Natural killer cell treated with Interleukin-12 subunit alpha and Interleukin-12 subunit beta and Interleukin-15 and Interleukin-18, amount 100 ng/mL, for 72 hours (primary cell): ENCODE results near the gene RAPGEF1. TPM values are rescaled to one million over a fixed set of nuclear protein-coding genes. Genes with fewer than 3 reads are reported as not detected.

Source experiments
- ATAC-seq, 2 donors: fragments of 150-1000 bp; cut with Tn5 transposase in 1 of 2; sonication (Bioruptor Pico), chemical (Tn5 transposase) in 1 of 2; 2 replicates each; pipeline ENCODE4 v1.10.0; 2021
- DNase-seq: peaks from one replicate; pipeline ENCODE4 v3.0.0; 2022; ENCODE audit warnings: low spot score
- H3K27ac Mint-ChIP-seq, 2 donors: 1 replicate in 1 of 2; 2 replicates in 1 of 2; pipeline ENCODE4 v1.8.0; 2022; ENCODE audit warnings: mixed read lengths in 2 of 2, mild to moderate bottlenecking in 1 of 2, moderate library complexity in 1 of 2
- H3K27me3 Mint-ChIP-seq, 2 donors: 1 replicate in 1 of 2; 2 replicates in 1 of 2; pipeline ENCODE4 v1.8.0; 2022; ENCODE audit warnings: mixed read lengths in 2 of 2
- H3K36me3 Mint-ChIP-seq: one replicate; pipeline ENCODE4 v1.8.0; 2022; ENCODE audit warnings: mixed read lengths
- H3K4me1 Mint-ChIP-seq, 2 donors: 1 replicate in 1 of 2; 2 replicates in 1 of 2; pipeline ENCODE4 v1.8.0; 2022; ENCODE audit warnings: low read depth in 2 of 2, mixed read lengths in 2 of 2, mild to moderate bottlenecking in 1 of 2
- H3K4me3 Mint-ChIP-seq: one replicate; pipeline ENCODE4 v1.8.0; 2022; ENCODE audit warnings: mixed read lengths
- H3K9me3 Mint-ChIP-seq: 2 replicates; pipeline ENCODE4 v1.8.0; 2022; ENCODE audit warnings: mixed read lengths
- total RNA-seq, 2 donors: library from RNA; stranded (reverse); gene quantifications; one replicate each; pipeline ENCODE4 v1.2.3, GENCODE V29; 2022

RAPGEF1 gene
- total RNA-seq, 2 donors from 2014 or later, result 109 to 215 TPM

DNA sequence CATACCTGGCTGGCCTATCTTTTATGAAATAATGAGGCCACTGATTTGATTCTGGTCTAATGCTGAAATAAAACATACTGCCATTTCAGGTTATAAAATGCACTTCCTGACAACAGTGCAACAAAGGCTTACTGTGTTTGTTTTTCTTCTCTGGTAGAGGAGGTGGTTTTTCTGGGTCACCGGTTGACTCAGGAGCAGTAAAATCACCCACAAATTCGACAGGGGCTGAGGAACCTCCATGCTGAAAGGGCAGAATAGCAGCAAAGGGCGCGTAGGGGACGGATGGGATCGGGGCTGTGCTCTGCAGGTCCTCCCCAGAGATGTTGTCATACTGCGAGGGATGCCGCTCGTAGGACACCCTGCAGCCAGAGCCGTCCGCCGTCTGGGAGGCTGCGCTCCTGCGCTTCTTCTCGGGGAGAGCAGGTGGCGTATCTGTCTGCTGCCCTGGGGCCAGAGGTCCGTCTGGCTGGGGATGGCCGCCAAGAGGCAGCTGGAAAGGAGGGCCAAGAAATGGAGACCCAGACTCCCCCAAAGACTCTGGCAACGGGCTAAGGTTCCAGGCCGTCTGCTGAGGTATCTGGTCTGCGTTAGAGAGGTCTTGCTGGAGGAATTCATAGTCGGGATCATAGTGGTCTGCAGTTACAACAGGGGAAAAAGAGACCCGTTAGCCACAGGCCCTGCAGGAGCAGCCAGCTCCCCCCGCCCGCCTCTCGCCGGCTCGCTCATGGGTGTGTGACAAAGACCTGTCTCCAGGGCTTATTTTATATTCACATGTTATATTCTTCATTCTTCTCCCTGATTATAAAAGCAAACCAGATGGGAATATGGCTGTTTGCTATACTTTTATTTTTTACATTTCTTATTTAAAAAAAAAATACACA is 113.8 kb downstream of the RAPGEF1 start:
- peak overlapping the region; percentile 60 to 64 for H3K27ac Mint-ChIP-seq
- H3K4me3 Mint-ChIP-seq, result peak overlapping the region; percentile 48
- H3K27me3 Mint-ChIP-seq, result no peaks in the 10 kb centered on the region
- H3K36me3 Mint-ChIP-seq, result no peaks in the 10 kb centered on the region
- no peak for ATAC-seq
- H3K9me3 Mint-ChIP-seq, result no peaks in the 10 kb centered on the region
- DNase-seq, result no peak
- H3K4me1 Mint-ChIP-seq, result peaks cover 53 to 54% of the 10 kb centered on the region in 2 donors

DNA sequence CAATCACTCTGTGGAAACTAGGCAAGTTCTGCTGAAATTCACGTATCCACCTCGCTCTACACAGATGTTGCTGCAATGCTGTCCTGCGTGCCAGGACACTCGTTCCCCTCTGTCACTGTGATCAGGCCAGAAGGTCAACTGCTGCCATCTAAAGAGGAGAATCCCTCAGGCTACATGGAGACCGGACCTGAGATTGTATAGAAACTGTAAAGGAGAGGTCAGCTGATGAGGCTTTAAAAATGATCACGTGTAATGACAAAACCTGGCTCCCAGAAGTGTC is 114.4 kb downstream of the RAPGEF1 start:
- H3K27ac Mint-ChIP-seq, result peak overlapping the region; percentile 60 to 64
- H3K9me3 Mint-ChIP-seq, result no peaks in the 10 kb centered on the region
- ATAC-seq (no peak), DNase-seq (no peak)
- no peaks in the 10 kb centered on the region for H3K36me3 Mint-ChIP-seq
- H3K4me1 Mint-ChIP-seq, result peaks cover 50 to 53% of the 10 kb centered on the region in 2 donors
- no peak overlapping the region for H3K4me3 Mint-ChIP-seq
- no peaks in the 10 kb centered on the region for H3K27me3 Mint-ChIP-seq

DNA sequence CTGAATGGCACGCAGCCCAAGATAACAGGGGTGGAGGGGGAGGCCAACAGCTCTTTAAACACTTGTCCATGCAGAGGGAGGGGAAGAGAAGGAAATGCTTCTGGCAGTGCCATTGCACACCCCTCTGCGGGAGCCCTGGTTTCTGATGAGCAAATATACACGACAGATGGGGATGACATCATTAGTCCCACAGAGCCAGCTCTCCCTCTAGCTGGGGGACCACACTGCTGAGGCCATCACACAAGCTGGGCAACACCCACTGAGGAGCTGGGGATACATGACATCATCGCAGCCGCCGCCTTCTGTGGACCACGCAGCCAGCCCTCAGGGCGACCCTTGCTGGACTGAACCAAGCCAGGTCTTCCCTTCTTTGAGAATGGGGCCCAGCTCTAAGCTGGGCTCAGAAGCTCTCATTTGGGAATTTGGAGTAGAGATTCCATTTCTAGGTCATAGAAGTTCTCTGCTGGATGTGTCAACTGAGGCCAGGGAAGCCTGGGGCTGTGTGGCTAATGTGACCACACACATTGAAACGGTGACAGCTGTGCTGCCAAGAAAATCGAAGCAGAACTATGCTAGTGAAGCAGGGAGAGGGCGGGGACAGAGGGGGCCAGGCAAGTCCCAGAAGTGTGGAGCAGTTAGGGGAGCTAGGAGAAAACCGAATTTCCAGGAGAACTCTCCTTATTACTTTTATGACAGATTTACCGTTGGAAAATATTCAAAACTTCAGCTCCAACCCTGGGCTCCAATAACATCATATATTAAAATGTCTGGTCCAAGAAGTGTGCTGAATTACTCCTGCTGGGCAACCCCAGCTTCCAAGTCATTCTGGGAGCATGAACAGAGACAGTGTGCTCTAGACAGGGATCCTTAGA is 115.0 kb downstream of the RAPGEF1 start:
- no peak for DNase-seq
- H3K27me3 Mint-ChIP-seq, result no peaks in the 10 kb centered on the region
- H3K4me1 Mint-ChIP-seq, result peaks cover 44 to 48% of the 10 kb centered on the region in 2 donors
- no peak for ATAC-seq
- H3K4me3 Mint-ChIP-seq, result no peak overlapping the region
- H3K9me3 Mint-ChIP-seq, result no peaks in the 10 kb centered on the region
- H3K27ac Mint-ChIP-seq, result peak overlapping the region; percentile 23 to 80
- H3K36me3 Mint-ChIP-seq, result no peaks in the 10 kb centered on the region

DNA sequence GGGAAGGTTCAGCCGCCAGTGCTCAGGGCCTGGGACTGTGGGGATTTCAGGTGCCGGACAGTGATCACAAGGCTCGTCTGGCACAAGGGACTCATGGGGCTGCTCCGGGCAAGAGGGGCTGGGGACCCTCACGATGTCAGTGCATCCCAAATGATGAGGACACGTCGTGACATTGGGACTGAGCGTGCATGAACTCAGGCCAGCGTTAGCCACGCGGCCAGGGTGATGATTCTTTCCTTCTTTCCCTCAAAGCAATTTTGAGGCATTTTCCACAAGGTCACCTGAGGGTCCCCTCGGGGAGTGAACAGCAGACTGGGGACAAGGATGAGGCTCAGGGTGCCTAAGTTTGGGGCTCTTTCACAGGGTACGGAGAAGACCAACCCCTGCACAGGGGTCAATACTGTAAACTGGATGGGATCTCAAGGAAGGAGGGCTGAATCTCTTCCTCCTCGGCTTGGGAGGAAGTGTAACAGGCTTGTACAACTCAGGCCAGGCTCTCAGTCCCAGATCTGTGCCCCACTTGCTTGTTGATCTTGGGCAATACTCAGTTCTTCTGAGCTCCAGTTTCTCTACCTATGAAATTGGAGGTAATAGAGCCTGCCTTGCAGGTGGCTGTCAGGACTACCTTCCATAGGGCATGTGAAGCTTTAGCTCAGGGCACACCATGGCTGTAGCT is 116.1 kb downstream of the RAPGEF1 start:
- Mint-ChIP-seq H3K36me3 (peaks cover 2% of the 10 kb centered on the region), H3K4me1 (peaks cover 37 to 44% of the 10 kb centered on the region in 2 donors), H3K9me3 (no peaks in the 10 kb centered on the region), H3K27ac (no peak overlapping the region), H3K27me3 (no peaks in the 10 kb centered on the region), H3K4me3 (no peak overlapping the region)
- ATAC-seq, result no peak
- DNase-seq, result no peak

DNA sequence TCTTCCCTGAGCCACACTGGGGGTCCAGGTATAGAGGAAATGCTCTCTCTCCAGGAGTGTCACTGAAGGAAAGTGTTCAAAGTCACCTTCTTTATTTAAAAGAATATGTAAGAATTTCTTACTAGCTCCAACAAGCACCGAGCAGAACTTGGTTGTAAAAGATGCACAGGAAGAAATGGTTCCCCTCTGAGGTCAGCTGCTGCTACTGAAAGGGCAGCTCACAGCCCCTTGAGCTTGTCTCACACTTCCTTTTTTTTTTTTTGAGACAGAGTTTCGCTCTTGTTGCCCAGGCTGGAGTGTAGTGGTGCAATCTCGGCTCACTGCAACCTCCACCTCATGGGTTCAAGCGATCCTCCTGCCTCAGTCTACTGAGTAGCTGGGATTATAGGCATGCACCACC is 117.4 kb downstream of the RAPGEF1 start:
- ATAC-seq (peak in 1 of 2 donors; percentile 46), DNase-seq (no peak)
- Mint-ChIP-seq H3K36me3 (peaks cover 7% of the 10 kb centered on the region), H3K27me3 (no peaks in the 10 kb centered on the region), H3K4me1 (peaks cover 31 to 37% of the 10 kb centered on the region in 2 donors), H3K27ac (peak overlapping the region; percentile 69 to 91), H3K4me3 (no peak overlapping the region), H3K9me3 (no peaks in the 10 kb centered on the region)

DNA sequence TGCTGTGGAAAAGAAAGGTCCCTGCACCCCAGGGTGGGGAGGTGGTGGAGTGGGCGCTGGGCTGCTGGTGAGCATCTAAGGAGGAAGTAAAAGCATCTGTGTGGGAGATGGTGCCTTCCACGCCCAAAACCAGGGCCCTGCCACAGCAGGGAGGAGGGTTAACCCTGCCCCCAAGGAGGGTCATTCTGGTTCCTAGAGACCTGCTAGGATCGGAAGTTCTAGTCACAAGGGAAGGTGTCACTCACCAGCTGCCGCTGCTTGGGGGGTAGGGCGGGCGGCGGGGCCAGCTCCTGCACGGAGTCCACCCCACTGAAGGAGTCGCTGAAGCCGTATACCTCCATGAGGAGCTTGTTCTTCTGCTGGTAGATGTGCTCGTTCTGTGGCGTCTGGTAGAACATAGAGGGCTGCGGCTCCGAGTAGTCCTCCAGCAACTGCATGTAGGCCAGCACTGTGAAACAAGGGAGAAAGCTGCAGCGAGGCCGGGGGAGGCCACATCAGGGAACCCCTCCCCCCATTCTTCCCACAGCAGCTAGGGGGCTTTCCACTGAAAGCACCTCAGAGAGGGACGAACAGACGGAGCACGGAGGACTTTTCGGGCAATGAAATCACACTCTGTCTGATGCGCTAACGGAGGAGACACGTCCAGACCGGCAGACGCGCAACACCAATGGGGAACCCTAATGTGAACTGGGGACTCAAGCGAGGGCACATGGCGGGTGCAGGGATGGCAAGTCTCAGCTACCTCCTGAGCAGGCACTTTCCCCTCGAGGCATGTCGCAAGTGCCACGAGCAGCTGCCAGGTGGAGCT is 118.1 kb downstream of the RAPGEF1 start:
- peak overlapping the region; percentile 69 to 91 for H3K27ac Mint-ChIP-seq
- peaks cover 7% of the 10 kb centered on the region for H3K36me3 Mint-ChIP-seq
- ATAC-seq (peak; percentile 58 to 83), DNase-seq (no peak)
- no peaks in the 10 kb centered on the region for H3K27me3 Mint-ChIP-seq
- H3K9me3 Mint-ChIP-seq, result no peaks in the 10 kb centered on the region
- H3K4me1 Mint-ChIP-seq, result peaks cover 26 to 38% of the 10 kb centered on the region in 2 donors
- H3K4me3 Mint-ChIP-seq, result peak overlapping the region; percentile 56

DNA sequence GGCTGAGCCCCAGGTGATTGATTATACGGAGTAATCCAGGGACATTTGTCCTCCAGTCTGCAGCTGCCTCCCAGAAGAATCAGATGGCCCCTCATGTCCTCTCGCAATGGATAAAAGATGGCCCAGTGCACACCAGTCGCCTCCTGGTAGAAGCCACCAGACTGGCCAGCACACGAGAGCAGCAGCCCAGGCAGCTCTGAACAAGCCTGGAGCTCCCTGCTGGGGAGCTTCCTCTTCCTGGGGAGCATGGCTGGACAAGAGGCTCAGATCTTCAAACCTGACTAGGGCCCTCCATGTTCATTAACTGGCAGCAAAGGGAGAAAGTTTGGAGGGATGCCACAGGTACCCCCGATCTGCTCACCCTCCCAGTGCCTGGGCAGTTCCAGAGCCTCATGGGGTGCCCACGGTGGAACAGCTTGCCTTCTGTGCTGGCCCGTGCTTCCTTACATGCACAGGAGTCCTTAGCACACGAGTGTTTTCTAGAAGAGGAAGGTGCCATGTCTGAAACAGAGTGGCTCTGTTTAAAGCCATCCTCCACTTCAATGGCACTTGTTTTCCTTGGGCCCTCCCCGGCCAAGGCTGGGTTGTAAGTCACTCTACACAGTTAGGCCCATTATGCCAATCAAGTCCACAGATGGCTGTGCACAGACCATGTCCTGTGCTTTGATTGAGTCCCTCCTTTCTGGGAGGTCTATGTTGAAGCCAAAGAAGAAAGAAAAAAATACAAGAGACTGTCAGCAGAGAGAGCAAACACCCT is 118.9 kb downstream of the RAPGEF1 start:
- peaks cover 26 to 41% of the 10 kb centered on the region in 2 donors for H3K4me1 Mint-ChIP-seq
- H3K36me3 Mint-ChIP-seq, result peaks cover 7% of the 10 kb centered on the region
- no peaks in the 10 kb centered on the region for H3K27me3 Mint-ChIP-seq
- H3K27ac Mint-ChIP-seq, result peak overlapping the region; percentile 69 to 91
- peak overlapping the region; percentile 56 for H3K4me3 Mint-ChIP-seq
- no peaks in the 10 kb centered on the region for H3K9me3 Mint-ChIP-seq
- ATAC-seq (peak in 1 of 2 donors; percentile 11), DNase-seq (no peak)

DNA sequence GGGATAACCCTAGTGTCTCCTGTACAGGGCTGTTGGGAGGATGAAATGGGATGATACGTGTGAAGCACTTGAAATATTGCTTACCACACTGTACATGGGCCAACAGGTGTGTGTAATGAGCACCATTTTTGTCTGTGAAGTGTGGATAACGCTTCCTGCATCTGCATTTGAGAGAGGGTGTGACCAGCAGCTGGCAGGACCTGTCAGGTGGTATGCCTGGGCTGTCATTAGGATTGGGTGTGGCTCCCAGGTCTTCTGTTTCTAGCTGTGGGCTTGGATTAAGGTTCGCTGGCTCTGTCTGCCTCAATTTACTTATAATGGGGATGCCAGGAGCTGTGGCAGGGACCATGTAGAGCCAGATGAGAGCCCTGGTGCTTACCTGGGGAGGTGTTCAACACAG is 120.2 kb downstream of the RAPGEF1 start:
- ATAC-seq (no peak), DNase-seq (no peak)
- no peaks in the 10 kb centered on the region for H3K9me3 Mint-ChIP-seq
- H3K27ac Mint-ChIP-seq, result peak overlapping the region; percentile 59 to 86
- peaks cover 7% of the 10 kb centered on the region for H3K36me3 Mint-ChIP-seq
- H3K4me3 Mint-ChIP-seq, result no peak overlapping the region
- H3K27me3 Mint-ChIP-seq, result no peaks in the 10 kb centered on the region
- peaks cover 26 to 37% of the 10 kb centered on the region in 2 donors for H3K4me1 Mint-ChIP-seq

DNA sequence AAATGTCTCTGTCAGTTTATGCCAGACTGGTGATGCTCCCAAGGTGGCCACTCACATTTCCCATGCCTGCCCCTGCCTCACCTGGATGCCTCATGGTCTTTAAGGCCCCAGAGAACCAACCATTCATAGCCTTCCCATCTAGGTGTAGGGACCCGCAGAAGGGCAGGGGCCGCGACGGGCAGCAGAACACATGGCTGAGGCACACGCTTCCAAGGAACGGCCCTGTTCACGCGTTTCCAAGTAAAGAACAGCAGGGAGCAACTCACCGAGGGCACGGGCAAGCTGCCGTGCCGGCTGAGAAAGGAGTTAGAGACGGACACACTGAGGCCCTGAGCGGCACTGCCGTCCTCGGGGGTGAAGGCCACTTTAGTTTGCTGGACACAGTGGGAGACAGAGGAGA is 121.1 kb downstream of the RAPGEF1 start:
- H3K4me1 Mint-ChIP-seq, result peaks cover 24 to 42% of the 10 kb centered on the region in 2 donors
- H3K36me3 Mint-ChIP-seq, result peaks cover 7% of the 10 kb centered on the region
- H3K4me3 Mint-ChIP-seq, result no peak overlapping the region
- H3K9me3 Mint-ChIP-seq, result no peaks in the 10 kb centered on the region
- ATAC-seq, result no peak
- H3K27me3 Mint-ChIP-seq, result no peaks in the 10 kb centered on the region
- no peak for DNase-seq
- H3K27ac Mint-ChIP-seq, result peak overlapping the region; percentile 59 to 86

DNA sequence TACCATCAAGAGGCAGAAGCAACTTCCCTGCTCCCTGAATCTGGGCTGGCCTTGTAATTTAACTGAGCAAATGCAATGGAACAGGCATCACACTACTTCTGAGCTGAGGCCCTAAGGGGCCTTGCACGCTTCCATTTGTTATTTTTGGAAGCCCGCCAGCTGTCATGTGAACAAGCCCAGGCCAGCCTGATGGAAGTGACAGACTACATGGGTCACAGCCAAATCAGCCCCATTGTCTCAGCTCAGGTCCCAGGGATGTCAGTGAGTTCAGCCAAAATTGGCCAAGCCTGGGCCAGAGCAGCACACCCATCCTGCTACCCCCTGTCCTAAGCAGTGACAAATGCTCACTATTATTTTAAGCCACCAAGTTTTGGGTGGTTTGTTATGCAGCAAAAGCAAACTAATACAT is 121.8 kb downstream of the RAPGEF1 start:
- H3K36me3 Mint-ChIP-seq, result peaks cover 7% of the 10 kb centered on the region
- no peaks in the 10 kb centered on the region for H3K27me3 Mint-ChIP-seq
- DNase-seq (no peak), ATAC-seq (no peak)
- H3K4me1 Mint-ChIP-seq, result peaks cover 21 to 47% of the 10 kb centered on the region in 2 donors
- H3K4me3 Mint-ChIP-seq, result no peak overlapping the region
- H3K27ac Mint-ChIP-seq, result peak overlapping the region; percentile 59 to 86
- H3K9me3 Mint-ChIP-seq, result no peaks in the 10 kb centered on the region

DNA sequence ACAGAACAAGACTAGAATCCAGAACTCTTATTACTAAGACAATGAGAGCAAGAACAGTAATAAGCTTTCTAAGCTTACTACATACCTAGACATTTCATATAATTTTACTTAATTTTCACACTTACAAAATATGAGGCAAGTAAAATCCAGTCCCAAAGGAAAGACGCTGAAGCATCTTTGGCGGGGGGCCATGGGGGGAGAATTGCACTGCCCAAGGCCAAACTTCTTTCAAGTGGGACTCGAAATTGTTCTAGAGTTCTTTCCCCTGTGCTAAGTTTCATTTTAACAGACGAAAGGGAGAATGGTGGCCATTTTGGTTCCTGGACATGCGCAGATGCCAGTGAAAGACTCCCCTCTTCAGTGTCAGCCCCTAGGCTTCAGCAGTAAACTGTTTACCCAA is 122.3 kb downstream of the RAPGEF1 start:
- ATAC-seq (no peak), DNase-seq (no peak)
- Mint-ChIP-seq H3K4me1 (peaks cover 26 to 43% of the 10 kb centered on the region in 2 donors), H3K4me3 (no peak overlapping the region), H3K36me3 (peaks cover 7% of the 10 kb centered on the region), H3K9me3 (no peaks in the 10 kb centered on the region), H3K27ac (no peak overlapping the region), H3K27me3 (no peaks in the 10 kb centered on the region)

DNA sequence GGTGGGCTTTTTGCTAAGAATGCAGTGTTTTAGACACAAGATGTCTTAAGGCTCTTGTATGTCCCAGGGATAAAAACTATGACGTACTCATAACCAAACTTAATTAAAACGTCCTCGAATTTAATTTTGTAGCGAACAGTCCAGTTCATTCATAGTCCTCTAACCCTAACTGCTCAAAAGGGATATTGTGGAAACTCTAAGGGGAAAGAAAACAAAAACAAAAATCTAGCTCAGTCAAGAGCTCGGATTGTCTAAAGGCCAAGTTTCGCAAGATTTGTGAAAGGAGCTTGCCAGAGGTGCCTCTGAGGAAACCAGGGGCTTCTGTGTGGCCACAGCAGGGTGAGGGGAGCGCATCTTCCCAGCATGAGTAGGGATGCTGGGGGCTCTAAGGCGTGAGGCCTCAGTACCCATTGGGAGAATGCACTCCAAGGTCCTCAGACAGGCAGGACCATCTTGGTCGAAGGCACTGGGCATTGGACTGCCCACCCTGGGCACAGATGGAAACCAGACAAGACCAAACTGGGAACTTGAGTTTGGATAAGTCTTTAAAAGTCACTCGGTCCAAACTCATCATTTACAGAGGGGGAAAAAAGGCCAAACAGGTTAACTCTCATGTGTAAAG is 122.8 kb downstream of the RAPGEF1 start:
- peaks cover 7% of the 10 kb centered on the region for H3K36me3 Mint-ChIP-seq
- H3K27me3 Mint-ChIP-seq, result no peaks in the 10 kb centered on the region
- peaks cover 26 to 40% of the 10 kb centered on the region in 2 donors for H3K4me1 Mint-ChIP-seq
- H3K4me3 Mint-ChIP-seq, result no peak overlapping the region
- peak overlapping the region in 1 of 2 donors; percentile 68 for H3K27ac Mint-ChIP-seq
- no peak for ATAC-seq
- no peak for DNase-seq
- H3K9me3 Mint-ChIP-seq, result no peaks in the 10 kb centered on the region
